ENCODE results near the gene CCDC9.

Gene CCDC9

GRCh38 chr19:47302249-47302648 is 45.9 kb downstream of the CCDC9 start:
- no peak for DNase-seq

- DNase-seq: no peak
These were observed 47.6 kb downstream of the CCDC9 start for GRCh38 chr19:47303966-47304365.

GRCh38 chr19:47305309-47305751 is 49.0 kb downstream of the CCDC9 start:
- peak; percentile 57 for DNase-seq

- no peak for DNase-seq
These were observed 50.0 kb downstream of the CCDC9 start for GRCh38 chr19:47306303-47306702.

GRCh38 chr19:47309038-47309437 is 52.7 kb downstream of the CCDC9 start:
- DNase-seq: no peak

GRCh38 chr19:47309608-47310007 is 53.3 kb downstream of the CCDC9 start, which contains the start of gene C5AR1:
Gene C5AR1 (plus strand): TSS chr19:47309861. CDS start chr19:47309896, 35 bp downstream.
- DNase-seq: no peak

- DNase-seq: no peak
These were observed 54.0 kb downstream of the CCDC9 start for GRCh38 chr19:47310323-47310722.

GRCh38 chr19:47310819-47311218 is 54.5 kb downstream of the CCDC9 start:
- no peak for DNase-seq

- DNase-seq: no peak
These were observed 56.2 kb downstream of the CCDC9 start for GRCh38 chr19:47312366-47313006.

GRCh38 chr19:47313754-47314295 is 57.5 kb downstream of the CCDC9 start:
- DNase-seq: no peak

GRCh38 chr19:47315125-47315821 is 58.9 kb downstream of the CCDC9 start:
- no peak for DNase-seq

- no peak for DNase-seq
These were observed 60.2 kb downstream of the CCDC9 start for GRCh38 chr19:47316513-47316912.

- no peak for DNase-seq
These were observed 63.9 kb downstream of the CCDC9 start for GRCh38 chr19:47319923-47320871.

Measured in effector CD4-positive, alpha-beta T cell (primary cell).